NCI-H1048 (cell line): ENCODE data around the gene ACTR5.
"Not testable (repeated sequence)": the region's sequence is repeated elsewhere in the genome, so short reads cannot be mapped to it uniquely, and the experiment has no call there.

Experiments used
- DNase-seq: peaks from one replicate; lab custom pipeline; 2025; lab: John Stamatoyannopoulos, UW

The ACTR5 gene

GRCh38 chr20:38805502-38805957 lies 57.3 kb downstream of the ACTR5 start, which contains the start of gene PPP1R16B:
Gene PPP1R16B (plus strand): TSS chr20:38805697. CDS start chr20:38835926, 30,229 bp downstream.
- DNase-seq = no peak

- no peak for DNase-seq
Measured at GRCh38 chr20:38805958-38806854, 57.9 kb downstream of the ACTR5 start.

GRCh38 chr20:38806855-38807655 lies 58.8 kb downstream of the ACTR5 start:
- DNase-seq = no peak

GRCh38 chr20:38809942-38810341 lies 61.7 kb downstream of the ACTR5 start:
- DNase-seq = no peak

GRCh38 chr20:38810926-38811630 lies 62.8 kb downstream of the ACTR5 start:
- DNase-seq = no peak

GRCh38 chr20:38811769-38812168 lies 63.5 kb downstream of the ACTR5 start:
- no peak for DNase-seq

GRCh38 chr20:38812182-38812581 lies 63.9 kb downstream of the ACTR5 start:
- no peak for DNase-seq

- DNase-seq = no peak
Measured at GRCh38 chr20:38812709-38813573, 64.7 kb downstream of the ACTR5 start.

- DNase-seq = not testable (repeated sequence)
Measured at GRCh38 chr20:38813574-38813962, 65.3 kb downstream of the ACTR5 start.

- DNase-seq = no peak
Measured at GRCh38 chr20:38815446-38815845, 67.2 kb downstream of the ACTR5 start.

GRCh38 chr20:38818113-38819065 lies 70.1 kb downstream of the ACTR5 start:
- no peak for DNase-seq
